Lower lobe of right lung (tissue), 2 donors: Measurements from ENCODE around the gene UNKL. TPM values are rescaled to one million over a fixed set of nuclear protein-coding genes. Genes with fewer than 3 reads are reported as not detected.

Source experiments
- ATAC-seq, 2 donors: fragments of 200-7000 bp; cut with Tn5 transposase; one replicate each; pipeline ENCODE4 v1.9.1; 2020 to 2022; ENCODE audit warnings: mild to moderate bottlenecking in 2 of 2, moderate library complexity in 2 of 2
- DNase-seq: peaks from one replicate; pipeline ENCODE4 v3.0.0-alpha.2; 2020
- H3K27ac ChIP-seq: fragments of 200-600 bp; one replicate; pipeline ENCODE4 v1.8.0; 2022
- H3K27me3 ChIP-seq: fragments of 200-600 bp; one replicate; pipeline ENCODE4 v1.8.0; 2022; ENCODE audit warnings: low read depth
- H3K36me3 ChIP-seq: fragments of 200-600 bp; one replicate; pipeline ENCODE4 v1.8.0; 2022; ENCODE audit warnings: mild to moderate bottlenecking
- H3K4me1 ChIP-seq: fragments of 200-600 bp; one replicate; pipeline ENCODE4 v1.8.0; 2022
- H3K4me3 ChIP-seq: fragments of 200-600 bp; one replicate; pipeline ENCODE4 v1.8.0; 2022; ENCODE audit warnings: mild to moderate bottlenecking
- H3K9me3 ChIP-seq: fragments of 200-600 bp; one replicate; pipeline ENCODE4 v1.8.0; 2022
- CTCF ChIP-seq: fragments of 200-600 bp; IDR thresholded peaks from one replicate; pipeline ENCODE4 v1.8.0; 2022; ENCODE audit warnings: antibody characterized with exemption, mild to moderate bottlenecking
- intact Hi-C: fragments of 100-400 bp; cut with DNase I; formaldehyde crosslinking; loops from one replicate; pipeline ENCODE4 v1.11.0; 2022
- total RNA-seq: library from RNA; stranded (reverse); fragmentation: NEBNext Ultra II Directional; extraction: Animal tissue kit (Norgen Biotek cat#: 25700); gene quantifications from one replicate; pipeline ENCODE4 v1.2.1, GENCODE V29; 2021
- donor health status: DM: no; HTN: yes; CAD: no; lungs with severe emphysema.

The UNKL gene
- total RNA-seq, 1 donor from 2014 or later, result 23.1 TPM

DNA sequence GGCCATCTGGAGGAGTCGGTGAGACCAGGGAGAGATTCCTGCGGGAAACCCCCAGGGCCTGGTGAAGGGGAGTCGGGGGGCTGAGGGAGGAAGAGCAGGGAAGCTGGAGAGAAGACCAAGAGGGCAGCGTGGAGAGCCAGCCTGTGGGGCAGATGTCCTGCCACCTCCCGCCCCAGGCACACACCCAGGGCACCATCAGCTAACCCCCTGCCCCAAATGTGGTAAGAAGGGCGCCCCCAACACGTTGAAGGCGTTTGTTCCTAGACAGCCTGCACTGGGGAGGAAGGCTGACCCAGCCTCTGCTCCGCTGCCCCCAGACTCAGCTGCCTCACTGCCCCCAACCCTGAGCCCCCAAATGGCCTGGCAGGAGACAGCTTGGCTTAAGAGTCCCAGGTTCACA is 79.8 kb downstream of the UNKL start:
- ATAC-seq, result no peak
- no peaks in the 10 kb centered on the region for H3K9me3 ChIP-seq
- peaks cover 34% of the 10 kb centered on the region for H3K4me1 ChIP-seq
- H3K4me3 ChIP-seq, result peak overlapping the region; percentile 54
- no peak for TF ChIP-seq CTCF
- H3K36me3 ChIP-seq, result no peaks in the 10 kb centered on the region
- no peak for DNase-seq
- intact Hi-C loops, result no loop called here
- no peak overlapping the region for H3K27ac ChIP-seq
- H3K27me3 ChIP-seq, result peaks cover 42% of the 10 kb centered on the region

- H3K27me3 ChIP-seq, result peaks cover 42% of the 10 kb centered on the region
- no peak for ATAC-seq
- intact Hi-C loops, result no loop called here
- H3K36me3 ChIP-seq, result no peaks in the 10 kb centered on the region
- no peak for DNase-seq
- peaks cover 34% of the 10 kb centered on the region for H3K4me1 ChIP-seq
- H3K9me3 ChIP-seq, result no peaks in the 10 kb centered on the region
- no peak overlapping the region for H3K27ac ChIP-seq
- H3K4me3 ChIP-seq, result peak overlapping the region; percentile 54
- no peak for TF ChIP-seq CTCF
Measured at GRCh38 chr16:1333854-1334700, 80.4 kb downstream of the UNKL start.

- H3K27ac ChIP-seq, result peak within 1 kb of the TSS; percentile 79
- peaks cover 42% of the 10 kb centered on the region for H3K27me3 ChIP-seq
- DNase-seq (no peak), ATAC-seq (peak; percentile 62 to 78)
- no peaks in the 10 kb centered on the region for H3K36me3 ChIP-seq
- peaks cover 34% of the 10 kb centered on the region for H3K4me1 ChIP-seq
- H3K4me3 ChIP-seq, result peak within 1 kb of the TSS; percentile 54
- no peak for TF ChIP-seq CTCF
- no peaks in the 10 kb centered on the region for H3K9me3 ChIP-seq
- intact Hi-C loops, result no loop called here
Measured at GRCh38 chr16:1333149-1333812, 81.2 kb downstream of the UNKL start, which contains the start of gene BAIAP3. Gene BAIAP3 (plus strand): TSS chr16:1333645. CDS start chr16:1338550, 4,905 bp downstream.

GRCh38 chr16:1332618-1333148 is 81.8 kb downstream of the UNKL start:
- H3K9me3 ChIP-seq, result no peaks in the 10 kb centered on the region
- intact Hi-C loops, result no loop called here
- DNase-seq, result no peak
- no peak for TF ChIP-seq CTCF
- H3K27me3 ChIP-seq, result peaks cover 42% of the 10 kb centered on the region
- peak overlapping the region; percentile 54 for H3K4me3 ChIP-seq
- peaks cover 34% of the 10 kb centered on the region for H3K4me1 ChIP-seq
- H3K36me3 ChIP-seq, result no peaks in the 10 kb centered on the region
- H3K27ac ChIP-seq, result peak overlapping the region; percentile 79
- peak in 1 of 2 donors; percentile 0 for ATAC-seq

DNA sequence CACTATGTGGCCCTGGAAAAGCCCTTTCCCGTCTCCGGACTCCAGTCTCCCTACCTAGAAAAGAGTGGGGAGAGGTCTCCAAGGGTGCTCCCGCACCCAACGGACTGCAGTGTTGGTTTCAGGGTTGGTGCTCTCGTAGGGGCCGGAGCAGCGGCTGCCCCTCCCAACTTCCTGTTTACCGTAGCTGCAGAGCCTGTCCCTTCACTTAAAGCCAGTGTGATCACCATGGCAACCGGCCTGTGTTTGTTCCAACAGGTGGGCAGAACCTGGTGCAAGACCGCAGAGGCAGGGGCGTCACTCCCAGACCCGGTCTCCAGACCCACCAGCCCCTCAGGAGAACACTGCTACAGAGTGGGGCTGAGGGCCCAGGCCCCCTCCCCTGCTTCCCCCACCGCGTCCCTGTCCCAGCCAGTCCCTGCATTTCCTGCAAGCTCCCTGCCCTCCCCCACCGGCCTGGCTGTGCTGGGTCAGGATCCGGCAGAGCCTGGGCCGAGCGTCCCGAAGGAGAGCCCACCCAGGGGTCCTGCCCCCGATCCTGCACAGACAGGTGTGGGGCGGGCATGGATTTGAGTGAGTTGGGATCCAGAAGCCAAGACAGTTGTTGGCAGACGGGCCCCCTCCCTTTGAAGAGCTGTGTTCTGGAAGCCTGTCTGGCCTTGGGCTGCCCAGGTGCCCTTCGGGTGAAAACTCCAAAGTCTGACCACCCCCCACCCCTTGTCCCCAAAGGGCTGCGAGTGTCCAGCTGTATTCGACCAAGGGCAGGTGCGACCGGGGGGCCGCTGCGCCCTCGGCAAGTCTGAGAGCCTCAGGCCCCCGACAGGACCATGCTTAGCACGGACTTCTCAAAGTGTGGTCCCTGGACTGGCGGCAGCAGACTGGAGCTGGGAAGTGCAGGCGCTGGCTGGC is 82.5 kb downstream of the UNKL start:
- no peaks in the 10 kb centered on the region for H3K9me3 ChIP-seq
- peaks cover 42% of the 10 kb centered on the region for H3K27me3 ChIP-seq
- peaks cover 34% of the 10 kb centered on the region for H3K4me1 ChIP-seq
- H3K36me3 ChIP-seq, result no peaks in the 10 kb centered on the region
- intact Hi-C loops, result no loop called here
- ATAC-seq (peak; percentile 75 to 78), DNase-seq (peak; percentile 89)
- H3K4me3 ChIP-seq, result peak overlapping the region; percentile 54
- peak overlapping the region; percentile 79 for H3K27ac ChIP-seq
- no peak for TF ChIP-seq CTCF
